Adrenal gland (tissue), 5 donors: ENCODE measurements around the gene MAGI2.

ENCODE experiments used
- POLR2A ChIP-seq, 2 donors: fragments of 450-650 bp; IDR thresholded peaks; one replicate each; pipeline ENCODE4 v1.6.1; 2017; ENCODE audit warnings: antibody characterized with exemption in 2 of 2, mild to moderate bottlenecking in 2 of 2, moderate library complexity in 1 of 2
- TF ChIP-seq, protein P1 (sequence below), 6 experiments: fragments of 450-650 bp in 4 of 6; fragments of 200-600 bp in 2 of 6; sonication (generic) in 1 of 6; IDR thresholded peaks; 1 replicate in 5 of 6; 2 replicates in 1 of 6; pipeline versions ENCODE4 v1.5.1 to v1.8.0; 2016 to 2021; ENCODE audit warnings: antibody characterized with exemption in 6 of 6, mild to moderate bottlenecking in 2 of 6, moderate library complexity in 1 of 6
- donor health status: DM: no; HTN: no; CAD: no.

DNA sequence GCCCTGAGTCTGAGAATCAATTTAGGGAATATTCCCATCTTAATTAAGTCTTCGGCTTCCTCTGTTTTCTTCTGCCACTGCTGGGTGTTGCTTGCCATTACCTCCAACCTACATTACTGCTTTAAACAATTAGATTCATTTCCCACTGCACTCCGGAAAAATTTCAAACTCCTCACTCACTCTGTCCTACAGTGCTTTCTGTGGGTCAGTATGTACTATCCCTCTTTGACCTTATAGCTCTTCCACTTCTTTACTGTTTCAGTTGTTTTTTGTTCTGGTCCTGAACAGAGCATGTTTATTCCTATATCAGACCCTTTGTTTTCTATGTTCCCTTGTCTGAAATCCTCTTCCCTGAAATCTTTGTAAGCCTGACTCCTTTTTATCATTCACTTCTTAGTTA lies 160.6 kb downstream of the MAGI2 start:
- TF ChIP-seq POLR2A (IDR thresholded peaks at IDR 0.05) = no peak
- TF ChIP-seq, protein P1, sequence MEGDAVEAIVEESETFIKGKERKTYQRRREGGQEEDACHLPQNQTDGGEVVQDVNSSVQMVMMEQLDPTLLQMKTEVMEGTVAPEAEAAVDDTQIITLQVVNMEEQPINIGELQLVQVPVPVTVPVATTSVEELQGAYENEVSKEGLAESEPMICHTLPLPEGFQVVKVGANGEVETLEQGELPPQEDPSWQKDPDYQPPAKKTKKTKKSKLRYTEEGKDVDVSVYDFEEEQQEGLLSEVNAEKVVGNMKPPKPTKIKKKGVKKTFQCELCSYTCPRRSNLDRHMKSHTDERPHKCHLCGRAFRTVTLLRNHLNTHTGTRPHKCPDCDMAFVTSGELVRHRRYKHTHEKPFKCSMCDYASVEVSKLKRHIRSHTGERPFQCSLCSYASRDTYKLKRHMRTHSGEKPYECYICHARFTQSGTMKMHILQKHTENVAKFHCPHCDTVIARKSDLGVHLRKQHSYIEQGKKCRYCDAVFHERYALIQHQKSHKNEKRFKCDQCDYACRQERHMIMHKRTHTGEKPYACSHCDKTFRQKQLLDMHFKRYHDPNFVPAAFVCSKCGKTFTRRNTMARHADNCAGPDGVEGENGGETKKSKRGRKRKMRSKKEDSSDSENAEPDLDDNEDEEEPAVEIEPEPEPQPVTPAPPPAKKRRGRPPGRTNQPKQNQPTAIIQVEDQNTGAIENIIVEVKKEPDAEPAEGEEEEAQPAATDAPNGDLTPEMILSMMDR (IDR thresholded peaks at IDR 0.05) = no peak
